GM21367 (cell line): Measurements from ENCODE around the gene UBL3.

Experiments used
- ATAC-seq: cut with Tn5 transposase; IDR thresholded peaks from one replicate; pipeline ENCODE4 v1.9.1; 2021; ENCODE audit not compliant: unreplicated experiment

UBL3 gene

GRCh38 chr13:29815336-29815735 lies 35.1 kb downstream of the UBL3 start:
- ATAC-seq = no peak

GRCh38 chr13:29810898-29811297 lies 39.5 kb downstream of the UBL3 start:
- no peak for ATAC-seq

- ATAC-seq = no peak
Measured at GRCh38 chr13:29810145-29810742, 40.2 kb downstream of the UBL3 start.

GRCh38 chr13:29808264-29808663 lies 42.2 kb downstream of the UBL3 start:
- no peak for ATAC-seq

GRCh38 chr13:29805994-29806979 lies 44.1 kb downstream of the UBL3 start:
- no peak for ATAC-seq

GRCh38 chr13:29803221-29803620 lies 47.2 kb downstream of the UBL3 start:
- no peak for ATAC-seq

GRCh38 chr13:29802621-29803020 lies 47.8 kb downstream of the UBL3 start:
- ATAC-seq = no peak

GRCh38 chr13:29801737-29802305 lies 48.6 kb downstream of the UBL3 start:
- ATAC-seq = no peak

GRCh38 chr13:29801102-29801501 lies 49.3 kb downstream of the UBL3 start:
- ATAC-seq = no peak

- no peak for ATAC-seq
Measured at GRCh38 chr13:29800687-29801086, 49.7 kb downstream of the UBL3 start.

GRCh38 chr13:29799041-29799440 lies 51.4 kb downstream of the UBL3 start:
- no peak for ATAC-seq

GRCh38 chr13:29791997-29792780 lies 58.2 kb downstream of the UBL3 start:
- no peak for ATAC-seq

GRCh38 chr13:29791508-29791907 lies 58.9 kb downstream of the UBL3 start:
- no peak for ATAC-seq

- ATAC-seq = no peak
Measured at GRCh38 chr13:29786698-29787097, 63.7 kb downstream of the UBL3 start.

- ATAC-seq = no peak
Measured at GRCh38 chr13:29785978-29786377, 64.4 kb downstream of the UBL3 start.

- no peak for ATAC-seq
Measured at GRCh38 chr13:29782798-29783197, 67.6 kb downstream of the UBL3 start.

GRCh38 chr13:29774830-29775229 lies 75.6 kb downstream of the UBL3 start:
- no peak for ATAC-seq

GRCh38 chr13:29771247-29771646 lies 79.2 kb downstream of the UBL3 start:
- ATAC-seq = no peak

- ATAC-seq = no peak
Measured at GRCh38 chr13:29767006-29767405, 83.4 kb downstream of the UBL3 start.

GRCh38 chr13:29763436-29764180 lies 86.8 kb downstream of the UBL3 start:
- ATAC-seq = no peak
